CD4-positive, alpha-beta T cell treated with Interleukin-10 for 1 hour (primary cell): ENCODE results near the gene GID8.

Source experiments
- DNase-seq: peaks from one replicate; pipeline ENCODE4 v3.0.0-alpha.2; 2020

GID8 gene

GRCh38 chr20:62989201-62989601 lies 51.3 kb downstream of the GID8 start:
- peak; percentile 29 for DNase-seq

GRCh38 chr20:62990306-62990825 lies 52.4 kb downstream of the GID8 start:
- DNase-seq, result no peak

GRCh38 chr20:62991196-62991807 lies 53.4 kb downstream of the GID8 start:
- DNase-seq, result no peak

- DNase-seq, result no peak
These were observed 53.9 kb downstream of the GID8 start for GRCh38 chr20:62991863-62992262.

- no peak for DNase-seq
These were observed 56.0 kb downstream of the GID8 start for GRCh38 chr20:62993856-62994494.

- no peak for DNase-seq
These were observed 56.9 kb downstream of the GID8 start for GRCh38 chr20:62994869-62995281.

GRCh38 chr20:62995481-62995880 lies 57.5 kb downstream of the GID8 start:
- DNase-seq, result no peak

- no peak for DNase-seq
These were observed 58.1 kb downstream of the GID8 start for GRCh38 chr20:62995898-62996595.

- no peak for DNase-seq
These were observed 58.6 kb downstream of the GID8 start for GRCh38 chr20:62996596-62996982.

GRCh38 chr20:62997417-62998035 lies 59.6 kb downstream of the GID8 start:
- DNase-seq, result no peak
